ENCODE data around the gene NELFCD. TPM values are rescaled to one million over a fixed set of nuclear protein-coding genes. Genes with fewer than 3 reads are reported as not detected.
A peak's percentile ranks its signal among the peaks of the same experiment; 100 is the strongest.

The NELFCD gene
- total RNA-seq, 1 experiment from 2014 or later: 144 TPM

DNA sequence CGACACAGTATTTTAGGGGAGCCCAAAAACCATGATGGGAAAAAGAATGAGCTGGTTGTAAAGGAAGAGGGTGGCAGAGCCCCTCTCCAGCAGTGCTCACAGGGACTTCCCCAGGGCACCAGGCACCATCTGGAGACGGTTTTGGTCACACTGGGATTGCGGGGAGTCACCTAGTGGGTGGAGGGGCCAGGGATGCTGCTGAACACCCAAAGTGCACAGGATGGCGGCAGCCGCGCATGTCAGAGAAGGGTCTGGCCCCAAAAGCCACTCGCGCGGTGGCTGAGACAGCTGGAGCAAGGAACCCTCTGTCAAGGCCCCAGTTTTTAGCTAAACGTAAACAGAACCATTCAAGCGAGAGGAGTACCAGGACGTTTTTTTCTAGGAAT lies 15.2 kb downstream of the NELFCD start:
- no peak for DNase-seq
- POLR2A ChIA-PET (ENCODE audit: unreplicated experiment): no interaction called here
- H3K36me3 ChIP-seq (ENCODE audit: low read depth, low read length): peaks cover 58% of the 10 kb centered on the region
- no peaks in the 10 kb centered on the region for H3K9me3 ChIP-seq (ENCODE audit: low read length)
- no peak overlapping the region for H3K4me2 ChIP-seq (ENCODE audit: low read length)
- no peak overlapping the region for H3K9ac ChIP-seq (ENCODE audit: low read length)
- peak overlapping the region; percentile 29 for H3K27ac ChIP-seq (ENCODE audit: low read length)
- H4K20me1 ChIP-seq (ENCODE audit: low read length): no peaks in the 10 kb centered on the region
- H3K4me3 ChIP-seq (ENCODE audit: low read length): no peak overlapping the region
- H3K9me2 ChIP-seq (replicated peaks; ENCODE audit: low read length): no peaks in the 10 kb centered on the region
- peaks cover 19% of the 10 kb centered on the region for H3K4me1 ChIP-seq (ENCODE audit: insufficient read depth, low read length)
- H2AFZ ChIP-seq (ENCODE audit: low read length): no peak overlapping the region
- ATAC-seq: no peak
- CTCF ChIA-PET: no interaction called here
- H3K79me2 ChIP-seq (ENCODE audit: low read length): no peaks in the 10 kb centered on the region
- no peaks in the 10 kb centered on the region for H3K27me3 ChIP-seq (ENCODE audit: low read length)
- intact Hi-C loops (cut with micrococcal nuclease): no loop called here
- no peaks in the 10 kb centered on the region for H3F3A ChIP-seq (ENCODE audit: low read length, unreplicated experiment)
- no TSS peak for BruUV-seq (replicated peaks)
- TF ChIP-seq EZH2phosphoT487 (IDR thresholded peaks at IDR 0.05; ENCODE audit: borderline replicate concordance, low read length) (no peak), EZH2 (IDR thresholded peaks at IDR 0.05; ENCODE audit: low read length, unreplicated experiment) (no peak)

DNA sequence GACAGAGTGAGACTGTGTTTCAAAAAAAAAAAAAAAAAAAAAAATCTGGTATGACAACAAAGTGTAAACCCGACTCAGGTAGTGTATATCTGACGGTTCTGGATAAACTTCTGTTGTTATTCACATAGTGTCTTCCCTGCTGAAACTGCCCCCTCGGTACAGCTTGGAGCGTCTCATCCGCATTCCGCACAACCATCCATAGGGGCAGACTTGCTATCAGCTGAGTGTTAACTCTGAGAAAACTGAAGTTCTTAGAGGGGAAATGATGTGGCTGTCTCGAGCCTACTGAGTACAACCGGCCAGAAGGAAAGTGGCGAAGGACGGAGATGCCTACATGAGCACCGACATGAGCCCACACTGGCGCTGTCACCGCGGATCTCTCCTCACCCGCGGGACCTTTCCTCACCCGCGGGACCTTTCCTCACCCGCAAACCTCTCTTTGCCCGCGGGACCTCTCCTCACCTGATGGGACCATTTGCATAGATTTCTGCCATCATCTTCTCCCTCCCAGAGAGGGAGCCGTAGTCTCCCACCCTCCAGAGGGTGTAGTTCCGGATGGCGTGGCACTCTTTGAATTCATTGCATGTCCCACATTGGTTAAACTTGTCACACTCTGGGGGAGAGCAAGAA lies 16.2 kb downstream of the NELFCD start:
- Histone ChIP-seq H2AFZ (ENCODE audit: low read length) (no peak overlapping the region), H3K36me3 (ENCODE audit: low read depth, low read length) (peaks cover 49% of the 10 kb centered on the region)
- POLR2A ChIA-PET (ENCODE audit: unreplicated experiment): interaction anchor here (0.7 kb wide), 1 partner anchor 35 kb away, joined by 4 read pairs; the partner anchor contains the start of gene ATP5F1E

DNA sequence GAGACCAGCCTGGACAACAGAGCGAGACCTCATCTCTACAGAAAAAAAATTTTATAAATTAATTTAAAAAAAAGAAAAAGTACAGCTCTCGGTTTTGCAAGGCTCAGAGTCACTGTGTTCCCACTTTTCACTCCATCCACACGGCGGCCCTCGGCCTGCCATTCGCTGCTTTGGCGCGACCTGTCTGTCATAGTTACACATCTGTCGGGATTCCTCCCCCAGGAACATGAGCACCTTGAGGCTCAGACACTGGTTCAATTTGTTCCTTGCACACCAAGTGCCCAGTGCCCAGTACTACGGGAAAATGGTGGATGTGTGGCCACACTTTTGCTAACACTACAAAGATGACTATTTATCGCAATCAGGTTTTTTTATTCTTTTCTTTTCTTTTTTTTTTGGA lies 17.6 kb downstream of the NELFCD start:
- Histone ChIP-seq H3K79me2 (ENCODE audit: low read length) (no peaks in the 10 kb centered on the region), H3K9ac (ENCODE audit: low read length) (no peak overlapping the region), H3K9me3 (ENCODE audit: low read length) (no peaks in the 10 kb centered on the region), H3K27ac (ENCODE audit: low read length) (no peak overlapping the region), H3F3A (ENCODE audit: low read length, unreplicated experiment) (no peaks in the 10 kb centered on the region), H3K27me3 (ENCODE audit: low read length) (no peaks in the 10 kb centered on the region), H2AFZ (ENCODE audit: low read length) (no peak overlapping the region), H3K9me2 (replicated peaks; ENCODE audit: low read length) (no peaks in the 10 kb centered on the region), H3K4me3 (ENCODE audit: low read length) (no peak overlapping the region), H3K36me3 (ENCODE audit: low read depth, low read length) (peaks cover 35% of the 10 kb centered on the region), H3K4me2 (ENCODE audit: low read length) (no peak overlapping the region), H4K20me1 (ENCODE audit: low read length) (no peaks in the 10 kb centered on the region), H3K4me1 (ENCODE audit: insufficient read depth, low read length) (peaks cover 13% of the 10 kb centered on the region)
- CTCF ChIA-PET: no interaction called here
- POLR2A ChIA-PET (ENCODE audit: unreplicated experiment): no interaction called here
- intact Hi-C loops (cut with micrococcal nuclease): no loop called here
- no TSS peak for BruUV-seq (replicated peaks)
- DNase-seq: no peak
- no peak for ATAC-seq
- TF ChIP-seq EZH2 (IDR thresholded peaks at IDR 0.05; ENCODE audit: low read length, unreplicated experiment) (no peak), EZH2phosphoT487 (IDR thresholded peaks at IDR 0.05; ENCODE audit: borderline replicate concordance, low read length) (no peak)
- TF ChIP-seq, protein P1, sequence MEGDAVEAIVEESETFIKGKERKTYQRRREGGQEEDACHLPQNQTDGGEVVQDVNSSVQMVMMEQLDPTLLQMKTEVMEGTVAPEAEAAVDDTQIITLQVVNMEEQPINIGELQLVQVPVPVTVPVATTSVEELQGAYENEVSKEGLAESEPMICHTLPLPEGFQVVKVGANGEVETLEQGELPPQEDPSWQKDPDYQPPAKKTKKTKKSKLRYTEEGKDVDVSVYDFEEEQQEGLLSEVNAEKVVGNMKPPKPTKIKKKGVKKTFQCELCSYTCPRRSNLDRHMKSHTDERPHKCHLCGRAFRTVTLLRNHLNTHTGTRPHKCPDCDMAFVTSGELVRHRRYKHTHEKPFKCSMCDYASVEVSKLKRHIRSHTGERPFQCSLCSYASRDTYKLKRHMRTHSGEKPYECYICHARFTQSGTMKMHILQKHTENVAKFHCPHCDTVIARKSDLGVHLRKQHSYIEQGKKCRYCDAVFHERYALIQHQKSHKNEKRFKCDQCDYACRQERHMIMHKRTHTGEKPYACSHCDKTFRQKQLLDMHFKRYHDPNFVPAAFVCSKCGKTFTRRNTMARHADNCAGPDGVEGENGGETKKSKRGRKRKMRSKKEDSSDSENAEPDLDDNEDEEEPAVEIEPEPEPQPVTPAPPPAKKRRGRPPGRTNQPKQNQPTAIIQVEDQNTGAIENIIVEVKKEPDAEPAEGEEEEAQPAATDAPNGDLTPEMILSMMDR (conservative IDR thresholded peaks at IDR 0.05; ENCODE audit: low read depth, low read length): no peak

More for the DNA sequence above, 16.2 kb downstream of the NELFCD start:
- no peaks in the 10 kb centered on the region for H4K20me1 ChIP-seq (ENCODE audit: low read length)
- H3K27me3 ChIP-seq (ENCODE audit: low read length): no peaks in the 10 kb centered on the region
- peaks cover 19% of the 10 kb centered on the region for H3K4me1 ChIP-seq (ENCODE audit: insufficient read depth, low read length)
- H3F3A ChIP-seq (ENCODE audit: low read length, unreplicated experiment): no peaks in the 10 kb centered on the region
- no peak for ATAC-seq
- H3K27ac ChIP-seq (ENCODE audit: low read length): no peak overlapping the region
- no TSS peak for BruUV-seq (replicated peaks)
- no peaks in the 10 kb centered on the region for H3K9me2 ChIP-seq (replicated peaks; ENCODE audit: low read length)
- CTCF ChIA-PET: no interaction called here
- TF ChIP-seq EZH2phosphoT487 (IDR thresholded peaks at IDR 0.05; ENCODE audit: borderline replicate concordance, low read length): no peak
- TF ChIP-seq, protein P1 (conservative IDR thresholded peaks at IDR 0.05; ENCODE audit: low read depth, low read length): no peak
- TF ChIP-seq EZH2 (IDR thresholded peaks at IDR 0.05; ENCODE audit: low read length, unreplicated experiment): no peak
- intact Hi-C loops (cut with micrococcal nuclease): no loop called here
- no peak for DNase-seq
- H3K79me2 ChIP-seq (ENCODE audit: low read length): no peaks in the 10 kb centered on the region
- no peak overlapping the region for H3K4me2 ChIP-seq (ENCODE audit: low read length)
- H3K9me3 ChIP-seq (ENCODE audit: low read length): no peaks in the 10 kb centered on the region
- no peak overlapping the region for H3K4me3 ChIP-seq (ENCODE audit: low read length)
- H3K9ac ChIP-seq (ENCODE audit: low read length): no peak overlapping the region

Data from PC-3 (cell line).